NCI-H82 treated with DMSO at 0.1 percent for 48 hours (cell line): ENCODE results near the gene BTBD9.
"Not testable (repeated sequence)": the region's sequence is repeated elsewhere in the genome, so short reads cannot be mapped to it uniquely, and the experiment has no call there.

ENCODE experiments used
- DNase-seq: peaks from one replicate; lab custom pipeline; 2025; ENCODE audit not compliant: unreplicated experiment; lab: John Stamatoyannopoulos, UW

Gene BTBD9

DNA sequence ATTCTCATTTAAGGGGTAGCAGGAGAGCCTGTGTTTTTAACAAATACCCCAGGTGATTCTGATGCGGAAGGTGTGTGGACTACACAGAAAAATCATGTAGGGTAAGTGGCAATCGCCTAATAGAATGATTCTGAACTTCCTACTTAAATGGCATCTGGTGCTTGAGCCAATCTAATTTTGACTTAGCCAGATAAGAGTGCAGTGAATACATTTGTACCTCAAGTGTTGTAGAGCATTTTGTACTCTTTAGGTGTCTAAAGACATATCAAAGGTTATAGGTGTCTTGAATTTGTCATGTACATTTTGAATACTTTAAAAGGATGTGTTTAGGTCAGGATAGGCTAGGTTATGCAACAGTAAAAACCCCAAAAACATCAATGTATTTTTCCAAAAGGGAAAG lies 10.0 kb upstream of the BTBD9 start:
- no peak for DNase-seq

DNA sequence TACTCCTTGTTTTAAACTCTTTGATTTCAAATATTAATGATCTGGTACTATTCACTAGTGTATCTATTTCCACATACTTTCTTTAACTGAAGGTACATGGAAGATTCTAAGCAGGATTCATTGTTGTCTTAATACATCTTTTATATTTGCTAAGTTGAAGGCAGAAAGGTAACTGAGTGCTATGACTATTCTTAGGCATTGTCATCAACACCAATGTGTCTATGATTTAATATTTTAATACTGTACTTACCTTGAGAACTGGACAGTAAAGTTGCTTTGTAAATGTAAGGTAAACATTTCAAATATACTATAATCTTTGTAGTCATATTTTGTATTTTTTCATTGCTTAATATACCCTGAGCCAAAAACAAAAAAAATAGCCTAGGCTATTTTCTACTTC lies 8.9 kb upstream of the BTBD9 start:
- DNase-seq, result no peak

GRCh38 chr6:38646166-38646878 lies 6.6 kb upstream of the BTBD9 start:
- DNase-seq, result no peak

- DNase-seq, result no peak
Observed at GRCh38 chr6:38644951-38645350, 5.2 kb upstream of the BTBD9 start.

DNA sequence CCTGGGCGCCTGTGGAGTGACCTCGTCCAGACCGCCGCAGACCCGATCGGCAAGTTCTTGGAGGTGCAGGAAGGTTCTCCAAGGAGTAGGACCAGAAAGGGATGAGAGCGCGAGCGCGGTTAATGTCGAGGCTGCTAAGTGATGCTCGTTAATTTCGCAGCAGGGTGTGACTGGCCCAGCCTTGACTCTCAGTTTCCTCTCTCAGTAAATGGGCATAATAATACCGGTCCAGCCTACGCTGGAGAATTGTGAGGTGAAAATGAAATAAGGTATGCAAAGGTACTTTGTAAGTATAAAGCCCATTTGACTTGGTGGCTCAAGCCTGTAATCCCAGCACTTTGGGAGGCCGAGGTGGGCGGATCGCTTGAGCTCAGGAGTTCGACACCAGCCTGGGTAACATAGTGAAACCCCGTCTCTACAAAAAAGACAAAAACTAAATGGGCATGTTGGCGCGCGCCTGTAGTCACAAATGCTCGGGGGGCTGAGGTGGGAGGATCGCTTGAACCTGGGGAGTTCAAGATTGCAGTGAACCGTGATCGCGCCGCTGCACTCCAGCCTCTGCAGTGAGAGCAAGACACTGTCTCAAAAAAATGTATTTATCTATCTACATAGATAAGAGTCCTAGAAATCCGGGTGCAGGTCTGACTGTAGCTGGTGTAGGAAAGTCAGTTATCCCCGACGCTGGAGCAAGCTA lies 634 bp upstream of the BTBD9 start:
- DNase-seq, result no peak

GRCh38 chr6:38638941-38639497 lies 710 bp downstream of the BTBD9 start:
- DNase-seq, result no peak

GRCh38 chr6:38637756-38638155 lies 2.0 kb downstream of the BTBD9 start:
- DNase-seq, result peak; percentile 37

DNA sequence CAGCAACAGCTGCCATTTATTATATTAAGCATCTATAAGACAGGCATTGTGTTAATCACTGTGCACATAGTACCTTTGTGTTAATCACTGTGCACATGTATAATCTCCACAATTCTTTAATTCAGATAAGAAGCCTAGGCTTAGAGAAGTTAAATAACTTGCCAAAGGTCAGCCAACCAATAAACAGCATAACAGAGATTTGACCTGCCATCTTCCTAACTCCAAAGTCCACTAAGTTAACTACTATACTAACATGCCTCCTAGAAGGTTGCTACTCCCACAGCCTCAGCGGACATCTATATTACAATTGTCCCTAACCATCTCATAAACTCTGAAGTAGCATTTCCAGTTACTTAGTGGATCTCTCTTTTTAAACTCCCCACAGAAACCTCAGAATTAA lies 3.7 kb downstream of the BTBD9 start:
- DNase-seq, result no peak

- no peak for DNase-seq
Observed at GRCh38 chr6:38634518-38634917, 5.2 kb downstream of the BTBD9 start.

GRCh38 chr6:38632490-38632889 lies 7.2 kb downstream of the BTBD9 start:
- DNase-seq, result no peak

DNA sequence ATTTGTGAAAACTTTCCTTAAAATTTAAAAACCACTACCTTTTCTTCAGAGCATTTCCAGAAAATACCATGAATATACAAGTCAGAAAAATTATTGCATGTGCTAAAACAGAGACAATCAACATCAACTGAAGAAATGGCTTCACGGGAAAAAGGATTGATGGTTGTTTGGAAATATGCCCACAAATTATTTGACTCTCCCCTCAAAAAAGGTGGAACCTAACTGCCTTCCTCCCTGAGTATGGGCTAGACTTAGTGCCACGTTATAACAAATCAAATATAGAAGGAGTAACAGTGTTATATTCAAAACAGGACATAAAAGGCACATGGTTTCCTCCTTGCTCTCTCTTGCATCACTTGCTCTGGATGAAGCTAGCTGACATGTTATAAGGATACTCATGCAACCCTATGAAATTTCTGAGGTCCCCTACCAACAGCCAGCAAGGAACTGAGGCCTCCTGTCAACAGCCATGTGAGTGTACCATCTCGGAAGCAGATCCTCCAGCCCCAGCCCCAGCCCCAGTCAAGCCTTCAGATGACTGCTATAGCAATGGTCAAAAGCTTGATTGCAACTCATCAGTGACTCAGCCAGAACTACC lies 8.4 kb downstream of the BTBD9 start:
- DNase-seq, result no peak

GRCh38 chr6:38625217-38625616 lies 14.5 kb downstream of the BTBD9 start:
- no peak for DNase-seq

- not testable (repeated sequence) for DNase-seq
Observed at GRCh38 chr6:38619342-38619741, 20.4 kb downstream of the BTBD9 start.

GRCh38 chr6:38618301-38618700 lies 21.4 kb downstream of the BTBD9 start:
- DNase-seq, result not testable (repeated sequence)

- DNase-seq, result no peak
Observed at GRCh38 chr6:38617856-38618255, 21.9 kb downstream of the BTBD9 start.

GRCh38 chr6:38612143-38612965 lies 27.4 kb downstream of the BTBD9 start:
- no peak for DNase-seq

DNA sequence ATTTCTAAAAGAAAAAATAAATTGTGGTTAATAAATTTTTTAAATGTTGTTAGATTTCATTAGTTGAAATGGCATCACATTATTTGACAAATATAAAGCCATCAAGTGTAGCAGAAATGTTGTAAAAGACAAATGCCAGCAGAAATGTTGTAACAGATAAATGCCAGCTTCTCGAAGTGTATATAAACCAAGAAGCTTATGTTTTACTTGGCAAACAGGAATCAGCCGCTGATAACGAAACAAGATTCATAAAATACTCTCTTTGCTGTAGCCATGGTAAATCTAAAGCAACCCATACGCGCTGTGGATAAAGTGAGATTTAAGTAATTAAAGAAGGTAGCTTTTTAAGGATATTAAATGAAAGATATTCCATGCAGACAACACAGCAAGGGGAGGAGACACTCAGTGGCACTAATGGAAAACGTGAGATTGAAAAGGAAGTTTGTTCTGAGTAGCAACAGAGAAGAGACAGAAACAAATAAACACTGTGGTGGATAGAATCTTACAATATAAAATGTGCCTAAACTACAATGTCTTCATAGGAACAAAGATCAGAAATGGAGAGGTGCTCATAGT lies 29.6 kb downstream of the BTBD9 start:
- DNase-seq, result no peak

- DNase-seq, result no peak
Observed at GRCh38 chr6:38604700-38605099, 35.0 kb downstream of the BTBD9 start.

DNA sequence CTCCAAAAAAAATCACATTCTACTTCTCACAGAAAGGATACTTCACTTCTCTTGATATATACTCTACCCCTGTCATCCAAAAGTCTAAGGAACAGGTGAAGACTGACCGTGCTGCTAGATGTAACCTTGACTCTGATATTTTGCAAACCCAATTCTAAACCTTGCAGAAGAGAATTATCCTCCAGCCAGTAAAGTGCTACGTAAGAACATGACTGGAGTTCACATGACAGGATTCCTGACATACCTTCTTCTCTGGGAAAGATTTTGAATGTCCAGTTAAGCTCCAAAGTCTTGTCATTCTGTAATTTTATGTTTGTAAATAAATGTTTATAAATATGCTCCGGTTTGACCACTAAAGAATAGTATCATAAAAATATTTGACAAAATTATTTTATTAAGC lies 35.8 kb downstream of the BTBD9 start:
- DNase-seq, result no peak

DNA sequence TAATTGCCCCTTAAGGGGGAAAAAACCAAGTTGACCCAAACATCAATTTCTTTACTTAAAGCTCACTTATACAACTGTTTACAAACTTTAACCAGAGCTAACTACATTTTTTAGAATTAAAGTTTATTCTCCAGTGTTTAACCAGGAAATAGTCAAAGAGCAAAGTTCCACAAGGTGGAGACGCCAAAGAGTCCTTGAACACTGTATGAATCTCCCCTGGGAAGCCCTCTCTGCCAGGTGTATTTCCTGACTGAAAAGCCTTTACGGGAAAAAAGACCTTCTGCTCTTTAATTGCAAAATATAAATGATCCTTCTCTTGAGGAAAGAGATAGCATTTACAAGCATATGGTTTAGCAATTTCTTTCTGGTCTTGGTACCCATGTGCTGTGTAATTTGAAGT lies 36.2 kb downstream of the BTBD9 start:
- no peak for DNase-seq
